ENCODE measurements around the gene DCAF6.

DNA sequence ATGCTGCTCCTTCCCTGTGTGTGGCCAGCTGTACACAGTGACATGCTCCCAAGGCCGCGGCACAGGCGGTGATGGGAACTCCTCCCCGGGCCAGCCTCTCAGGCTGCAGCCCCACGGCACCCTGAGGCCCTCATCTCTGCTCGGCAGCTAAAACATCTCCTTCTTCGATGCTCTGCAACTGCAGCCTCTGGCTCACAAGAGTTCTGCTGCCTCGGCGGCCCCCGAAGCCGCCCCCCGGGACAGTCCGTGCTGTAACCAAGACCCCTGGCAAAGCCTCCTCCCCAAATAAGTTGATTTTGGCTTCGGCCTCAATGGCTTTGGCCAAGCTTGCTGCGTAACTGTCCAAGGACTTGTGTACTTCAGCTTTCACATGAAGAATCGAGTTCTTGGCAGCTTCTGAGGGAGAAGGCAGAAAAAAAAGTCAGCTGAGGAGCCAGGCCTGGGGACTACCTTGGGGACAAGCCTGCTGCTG, 149.0 kb downstream of the DCAF6 start:
- TF ChIP-seq, protein P1, sequence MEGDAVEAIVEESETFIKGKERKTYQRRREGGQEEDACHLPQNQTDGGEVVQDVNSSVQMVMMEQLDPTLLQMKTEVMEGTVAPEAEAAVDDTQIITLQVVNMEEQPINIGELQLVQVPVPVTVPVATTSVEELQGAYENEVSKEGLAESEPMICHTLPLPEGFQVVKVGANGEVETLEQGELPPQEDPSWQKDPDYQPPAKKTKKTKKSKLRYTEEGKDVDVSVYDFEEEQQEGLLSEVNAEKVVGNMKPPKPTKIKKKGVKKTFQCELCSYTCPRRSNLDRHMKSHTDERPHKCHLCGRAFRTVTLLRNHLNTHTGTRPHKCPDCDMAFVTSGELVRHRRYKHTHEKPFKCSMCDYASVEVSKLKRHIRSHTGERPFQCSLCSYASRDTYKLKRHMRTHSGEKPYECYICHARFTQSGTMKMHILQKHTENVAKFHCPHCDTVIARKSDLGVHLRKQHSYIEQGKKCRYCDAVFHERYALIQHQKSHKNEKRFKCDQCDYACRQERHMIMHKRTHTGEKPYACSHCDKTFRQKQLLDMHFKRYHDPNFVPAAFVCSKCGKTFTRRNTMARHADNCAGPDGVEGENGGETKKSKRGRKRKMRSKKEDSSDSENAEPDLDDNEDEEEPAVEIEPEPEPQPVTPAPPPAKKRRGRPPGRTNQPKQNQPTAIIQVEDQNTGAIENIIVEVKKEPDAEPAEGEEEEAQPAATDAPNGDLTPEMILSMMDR (conservative IDR thresholded peaks at IDR 0.05 in 1 of 2, IDR thresholded peaks at IDR 0.05 in 1 of 2; ENCODE audit: extremely low read depth in 1 of 2, insufficient read depth in 1 of 2, low read depth in 1 of 2, low read length in 2 of 2): no peak
- TF ChIP-seq EZH2 (IDR thresholded peaks at IDR 0.05; ENCODE audit: borderline replicate concordance, low read length): no peak

Data from mammary epithelial cell (primary cell).